GM19099 (cell line): Measurements from ENCODE around the gene TMCC1.

ENCODE experiments used
- POLR2A ChIP-seq: IDR thresholded peaks from 3 replicates; pipeline ENCODE4 v1.6.1; 2011; ENCODE audit warnings: low read depth; ENCODE audit not compliant: insufficient read length; ENCODE audit errors: extremely low read depth

The TMCC1 gene

DNA sequence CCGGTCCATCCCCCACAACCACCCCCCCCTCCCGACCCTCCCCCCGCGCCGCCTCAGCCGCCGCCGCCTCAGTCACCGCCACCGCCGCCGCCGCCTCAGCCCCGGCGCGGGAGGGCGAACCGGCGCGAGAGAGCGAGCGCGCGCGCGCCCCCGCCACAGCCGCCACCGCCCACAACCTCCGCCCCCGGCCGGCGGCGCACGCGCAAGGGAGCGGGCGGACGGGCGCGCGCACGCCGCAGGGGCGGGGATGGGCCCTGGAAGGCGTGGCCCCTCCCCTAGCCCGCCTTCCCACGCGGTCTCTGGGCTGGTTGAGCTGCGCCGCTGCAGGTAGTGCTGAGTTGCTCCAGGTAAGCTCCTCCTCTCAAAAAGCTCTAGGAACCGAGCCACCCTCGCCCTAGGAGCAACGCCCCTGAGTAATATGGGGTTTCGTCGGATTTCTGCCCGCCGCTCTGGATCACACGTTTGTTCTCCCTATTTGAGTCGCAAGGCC lies at the start of gene TMCC1:
Gene TMCC1 (minus strand): TSS at position 131 of the 490 bp plus-strand sequence.
- peak; percentile 61 for TF ChIP-seq POLR2A

DNA sequence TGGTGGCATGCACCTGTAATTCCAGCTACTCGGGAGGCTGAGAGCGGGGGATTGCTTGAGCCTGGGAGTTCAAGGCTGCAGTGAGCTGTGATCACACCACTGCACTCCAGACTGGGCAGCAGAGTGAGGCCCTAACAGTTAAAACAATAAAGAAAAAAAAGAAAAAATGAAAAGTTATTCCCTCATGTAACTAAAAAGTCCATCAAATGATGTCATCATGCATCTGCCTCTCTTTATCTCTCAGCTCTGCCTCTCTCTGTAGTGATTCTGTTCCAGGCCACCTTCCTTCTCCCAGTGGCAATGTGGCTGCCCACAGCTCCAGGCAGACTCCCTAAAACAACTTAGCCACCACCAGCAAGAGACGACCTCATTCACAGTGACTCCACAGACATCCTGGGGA lies 49.5 kb upstream of the TMCC1 start:
- TF ChIP-seq POLR2A, result no peak

GRCh38 chr3:129942296-129942695 lies 48.8 kb upstream of the TMCC1 start:
- TF ChIP-seq POLR2A, result no peak

- TF ChIP-seq POLR2A, result no peak
These were observed 46.6 kb upstream of the TMCC1 start for GRCh38 chr3:129940086-129940485.

GRCh38 chr3:129938140-129938930 lies 44.8 kb upstream of the TMCC1 start:
- no peak for TF ChIP-seq POLR2A

GRCh38 chr3:129937717-129938116 lies 44.2 kb upstream of the TMCC1 start:
- no peak for TF ChIP-seq POLR2A

DNA sequence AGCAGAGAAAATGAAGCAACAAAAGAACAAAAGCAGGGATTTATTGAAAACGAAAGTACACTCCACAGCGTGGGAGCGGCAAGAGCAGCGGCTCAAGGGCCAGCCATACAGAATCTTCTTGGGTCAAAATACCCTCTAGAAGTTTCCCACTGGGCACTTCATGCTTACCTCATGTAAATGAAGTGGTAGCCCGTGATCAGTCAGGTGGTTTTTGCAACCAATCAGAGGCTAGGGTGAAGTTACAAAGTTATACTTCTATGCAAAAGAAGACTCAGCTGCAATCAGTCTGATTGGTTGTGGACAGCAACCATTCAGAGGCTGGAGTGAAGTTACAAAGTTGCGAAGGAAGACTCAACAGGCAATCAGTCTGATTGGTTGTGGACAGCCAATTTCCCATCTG lies 43.2 kb upstream of the TMCC1 start:
- TF ChIP-seq POLR2A, result no peak

- no peak for TF ChIP-seq POLR2A
These were observed 41.0 kb upstream of the TMCC1 start for GRCh38 chr3:129934234-129935123.

DNA sequence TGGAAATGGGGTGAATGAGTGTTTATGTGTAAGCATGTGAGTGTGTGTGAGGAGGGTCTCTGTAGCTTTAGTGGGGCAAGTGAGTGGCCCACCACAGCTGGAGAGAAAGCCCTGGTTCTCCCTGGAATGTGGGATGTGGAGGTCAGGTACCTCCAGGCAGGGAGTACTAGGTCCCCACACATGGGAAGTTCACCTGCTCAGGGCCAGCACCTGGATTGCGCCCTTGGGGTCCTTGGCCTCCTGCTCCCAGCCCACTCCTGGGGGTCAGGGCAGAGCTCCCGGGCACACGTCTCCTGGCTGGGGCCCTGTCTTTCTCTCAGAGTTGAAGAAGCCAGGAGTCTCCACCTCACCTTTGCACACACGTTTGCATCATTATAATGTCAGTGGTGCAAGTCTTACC lies 40.0 kb upstream of the TMCC1 start:
- no peak for TF ChIP-seq POLR2A

GRCh38 chr3:129929383-129929782 lies 35.9 kb upstream of the TMCC1 start:
- TF ChIP-seq POLR2A, result no peak

DNA sequence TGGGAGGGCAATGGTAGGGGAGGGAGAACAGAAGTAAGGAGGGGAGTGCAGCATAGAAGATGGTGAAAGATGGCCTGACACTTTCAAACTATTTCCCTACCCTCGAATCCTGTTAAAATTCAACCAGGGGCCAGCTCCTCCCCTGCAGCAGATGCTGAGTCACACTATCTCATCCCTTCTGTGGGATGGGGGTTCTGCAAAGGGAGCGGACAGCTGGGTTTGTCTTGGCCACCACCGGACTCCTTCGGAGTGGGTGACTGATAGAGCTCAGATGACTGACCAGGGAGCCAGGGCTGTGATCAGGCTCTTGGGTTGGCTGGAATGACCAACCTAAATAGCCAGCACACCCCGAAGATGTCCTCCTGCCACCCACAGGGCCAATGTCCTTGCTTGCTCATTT lies 33.6 kb upstream of the TMCC1 start:
- no peak for TF ChIP-seq POLR2A

- no peak for TF ChIP-seq POLR2A
These were observed 26.3 kb upstream of the TMCC1 start for GRCh38 chr3:129919806-129920205.

GRCh38 chr3:129919357-129919756 lies 25.8 kb upstream of the TMCC1 start:
- TF ChIP-seq POLR2A, result no peak

DNA sequence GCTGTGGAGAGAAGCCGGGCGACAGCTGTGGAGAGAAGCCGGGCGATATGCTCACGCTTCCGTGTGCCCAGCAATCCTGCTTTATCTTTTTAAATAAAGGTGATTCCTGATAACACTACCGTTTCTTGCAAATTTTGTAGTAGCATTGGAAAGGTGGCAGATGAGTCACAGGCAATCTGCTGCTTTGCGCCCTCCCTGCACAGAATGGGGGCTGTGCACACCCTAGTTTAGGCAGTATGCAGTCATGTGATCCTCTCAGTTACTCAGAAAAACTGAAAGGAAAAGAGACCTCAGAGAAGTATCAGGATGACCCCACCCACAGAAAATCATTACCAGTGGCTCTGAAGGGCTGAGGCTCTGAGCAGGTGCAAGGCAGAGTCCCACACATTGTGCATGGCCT lies 24.9 kb upstream of the TMCC1 start:
- no peak for TF ChIP-seq POLR2A

DNA sequence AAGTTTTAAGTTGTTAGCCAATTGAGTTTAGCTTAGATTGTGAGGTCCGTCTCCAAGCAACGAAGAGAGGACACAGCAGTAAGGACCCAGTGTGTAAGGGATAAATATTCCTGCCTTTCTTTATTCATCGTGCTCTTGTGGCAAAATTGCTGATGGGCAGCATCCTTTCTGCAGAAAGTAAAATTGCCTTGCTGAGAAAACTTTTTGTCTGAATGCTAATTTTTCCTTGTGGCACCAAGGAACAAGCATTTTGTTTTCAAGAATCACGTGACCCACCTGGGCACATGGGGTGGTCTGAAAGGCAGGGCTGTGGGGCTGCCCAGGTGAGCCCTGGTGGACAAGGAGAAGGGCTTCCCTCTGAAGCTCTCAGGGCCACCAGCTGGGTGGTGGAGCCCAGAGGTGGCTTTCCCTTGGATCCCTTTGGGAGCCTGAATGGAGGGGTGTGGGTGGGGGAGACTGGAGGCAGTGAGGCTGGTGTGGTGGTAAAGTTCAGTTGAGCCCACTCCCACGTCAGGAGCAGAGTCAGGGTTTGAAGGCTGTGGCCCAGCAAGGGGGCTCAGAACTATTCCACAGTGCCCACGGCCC lies 24.0 kb upstream of the TMCC1 start:
- TF ChIP-seq POLR2A, result no peak
